ENCODE data around the gene KATNB1.
"Not testable (repeated sequence)": the region's sequence is repeated elsewhere in the genome, so short reads cannot be mapped to it uniquely, and the experiment has no call there.

The KATNB1 gene

DNA sequence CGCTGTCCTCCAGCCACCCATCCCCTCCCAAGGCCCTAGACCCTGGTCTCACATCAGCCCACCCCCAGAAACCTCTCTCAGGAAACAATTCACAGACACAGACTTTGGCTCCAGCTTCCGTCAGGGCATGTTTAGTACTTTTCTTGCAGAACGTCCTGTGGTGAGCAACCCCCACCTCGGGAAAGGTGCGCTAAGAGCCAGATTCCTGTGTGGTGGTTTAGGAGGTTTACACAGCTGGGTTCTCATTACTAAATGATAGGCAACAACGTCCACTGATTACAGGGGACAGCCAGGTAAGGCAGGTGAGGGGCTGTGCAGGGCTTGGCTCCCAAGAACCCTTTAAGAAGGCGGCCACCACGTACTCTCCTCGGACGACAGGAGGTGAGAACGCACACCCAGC, 37.4 kb downstream of the KATNB1 start:
- no peak for DNase-seq (ENCODE audit: low spot score)

DNA sequence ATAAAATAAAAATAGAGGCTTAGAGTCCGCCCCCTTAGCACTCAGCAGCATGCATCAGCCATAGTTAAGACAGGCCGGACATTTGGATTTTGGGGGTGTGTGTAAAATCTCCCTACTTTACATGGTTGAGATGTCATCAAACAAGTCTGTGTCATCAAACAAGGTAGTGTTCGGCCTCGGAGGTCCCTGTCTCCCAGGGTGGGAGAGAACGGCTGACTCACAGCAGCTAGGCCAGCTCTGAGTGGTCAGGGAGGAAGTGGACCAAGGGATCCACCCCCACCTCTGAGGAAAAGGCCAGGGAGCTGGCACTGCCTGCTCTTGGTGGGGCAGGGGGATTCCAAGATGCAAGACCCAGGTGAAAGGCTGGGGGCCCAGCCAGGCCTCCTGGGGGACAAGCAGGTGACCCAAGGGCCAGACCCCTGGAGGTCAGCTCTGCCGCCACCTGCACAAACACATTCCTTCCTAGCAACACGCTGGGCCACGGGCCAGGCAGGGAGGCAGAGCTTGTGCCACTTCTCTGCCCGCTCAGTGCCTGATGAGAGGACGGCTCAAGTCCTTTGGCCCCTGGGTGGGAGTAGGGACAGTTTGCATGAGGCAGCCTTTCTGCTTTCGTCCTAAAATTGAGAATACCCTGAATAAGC, 38.2 kb downstream of the KATNB1 start:
- no peak for DNase-seq (ENCODE audit: low spot score)

GRCh38 chr16:57774705-57775285, 39.2 kb downstream of the KATNB1 start:
- DNase-seq (ENCODE audit: low spot score) = no peak

GRCh38 chr16:57775661-57776469, 40.3 kb downstream of the KATNB1 start:
- DNase-seq (ENCODE audit: low spot score) = no peak

GRCh38 chr16:57778658-57779057, 43.1 kb downstream of the KATNB1 start:
- no peak for DNase-seq (ENCODE audit: low spot score)

- not testable (repeated sequence) for DNase-seq (ENCODE audit: low spot score)
These were observed 44.3 kb downstream of the KATNB1 start for GRCh38 chr16:57779836-57780235.

DNA sequence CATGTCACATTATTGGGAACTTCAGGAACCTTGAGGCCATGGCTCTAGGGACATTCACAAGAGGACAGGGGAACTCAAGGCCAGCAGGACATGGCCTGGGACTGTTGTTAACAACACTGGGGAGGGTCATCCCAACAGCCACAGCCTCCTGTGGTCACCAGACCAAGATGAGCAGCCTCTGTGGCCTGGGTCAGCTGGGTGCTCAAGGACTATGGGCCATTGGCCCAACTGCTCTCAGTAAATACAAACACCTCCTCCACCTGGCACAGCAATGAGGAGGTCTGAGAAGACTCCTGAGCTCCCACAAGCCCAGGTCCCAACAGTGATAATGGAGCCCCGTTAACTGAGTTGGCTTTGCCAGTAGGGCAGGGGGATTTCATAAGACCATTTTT, 45.8 kb downstream of the KATNB1 start:
- DNase-seq (ENCODE audit: low spot score) = no peak

DNA sequence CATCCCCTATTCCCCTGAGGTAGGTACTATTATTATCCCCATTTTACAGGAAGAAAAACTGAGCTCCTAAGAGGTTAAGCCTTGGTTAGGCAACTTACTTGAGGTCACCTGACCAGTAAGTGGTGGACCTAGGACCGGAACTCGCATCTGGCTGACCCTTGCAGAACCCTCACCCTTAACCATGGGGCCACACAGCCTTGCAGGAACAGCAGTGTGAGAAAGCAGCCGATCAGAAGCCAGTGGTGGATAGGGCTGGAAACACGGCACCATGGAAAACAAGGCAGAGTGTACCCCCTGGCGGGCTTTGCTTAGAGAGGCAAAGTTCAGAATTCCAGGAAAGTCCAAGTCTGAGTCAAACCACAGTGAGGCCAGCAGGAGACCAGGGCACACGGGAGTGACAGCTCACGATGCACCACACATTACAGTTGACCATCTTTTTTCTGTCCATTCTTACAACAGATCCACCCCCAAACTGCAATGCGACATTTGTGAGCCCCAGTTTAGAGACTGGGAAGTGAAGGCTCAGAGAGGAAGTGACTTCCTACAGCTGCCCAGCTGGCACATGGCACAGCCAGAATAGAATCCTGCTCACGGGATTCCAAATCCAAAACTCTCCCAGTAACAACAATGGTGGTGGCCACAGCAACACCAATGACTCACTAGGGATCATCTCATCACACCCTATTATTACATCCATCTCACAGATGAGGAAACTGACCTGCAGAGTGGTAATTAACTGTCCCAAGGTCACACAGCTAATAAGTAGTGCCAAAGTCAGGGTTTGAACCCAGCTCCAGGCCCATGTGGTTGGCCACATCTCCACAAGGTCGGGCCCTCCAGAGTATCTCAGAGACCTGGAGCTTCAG, 46.4 kb downstream of the KATNB1 start:
- no peak for DNase-seq (ENCODE audit: low spot score)

DNA sequence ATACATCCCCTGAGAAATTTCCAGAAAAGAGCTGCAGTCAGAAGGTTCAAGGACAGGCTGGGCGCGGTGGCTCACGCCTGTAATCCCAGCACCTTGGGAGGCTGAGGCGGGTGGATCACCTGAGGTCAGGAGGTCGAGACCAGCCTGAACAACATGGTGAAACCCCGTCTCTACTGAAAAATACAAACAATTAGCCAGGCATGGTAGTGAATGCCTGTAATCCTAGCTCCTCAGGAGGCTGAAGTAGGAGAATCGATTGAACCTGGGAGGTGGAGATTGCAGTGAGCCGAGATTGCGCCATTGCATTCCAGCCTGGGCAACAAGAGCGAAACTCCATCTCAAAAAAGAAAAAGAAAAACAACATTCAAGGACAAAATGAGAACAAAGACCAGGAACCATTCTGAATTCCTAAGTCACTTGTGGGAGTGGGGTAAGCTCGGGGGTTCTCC, 47.1 kb downstream of the KATNB1 start:
- DNase-seq (ENCODE audit: low spot score) = not testable (repeated sequence)

DNA sequence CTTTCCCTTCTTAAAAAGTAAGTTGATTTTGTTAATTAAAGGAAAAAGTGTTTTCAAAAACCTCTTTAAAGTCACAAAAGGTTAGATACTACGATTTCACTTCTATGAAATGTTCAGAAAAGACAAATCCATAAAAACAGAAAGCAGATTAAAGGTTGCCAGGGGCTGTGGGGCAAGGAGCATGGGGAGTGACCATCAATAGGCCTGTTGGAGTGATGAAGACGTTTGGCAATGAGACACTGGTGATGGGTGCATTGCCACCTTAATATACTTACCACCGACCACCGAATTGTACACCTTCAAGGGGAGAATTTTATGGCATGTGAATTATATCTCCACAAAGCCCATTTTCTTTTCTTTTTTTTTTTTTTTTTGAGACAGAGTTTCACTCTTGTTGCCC, 47.5 kb downstream of the KATNB1 start:
- no peak for DNase-seq (ENCODE audit: low spot score)

GRCh38 chr16:57783883-57784282, 48.3 kb downstream of the KATNB1 start:
- no peak for DNase-seq (ENCODE audit: low spot score)

DNA sequence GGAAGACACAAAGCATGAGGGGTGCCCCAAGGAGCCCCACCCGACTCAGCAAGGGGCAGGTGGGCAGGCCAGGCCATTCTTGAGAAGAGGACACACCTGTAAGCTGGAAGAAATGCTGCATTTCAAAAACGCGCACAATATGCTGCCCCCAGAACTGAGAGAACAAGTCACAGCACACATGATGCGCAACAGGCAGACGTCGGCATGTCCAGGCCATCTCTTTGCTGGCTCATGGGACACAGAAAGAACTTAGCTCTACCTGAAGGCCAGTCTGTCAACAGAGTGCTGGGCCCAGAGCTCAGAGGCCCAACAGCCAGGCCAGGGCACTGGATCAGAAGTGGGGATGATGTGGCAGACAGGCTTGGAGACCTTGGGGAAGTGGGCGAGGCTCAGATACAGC, 48.8 kb downstream of the KATNB1 start:
- DNase-seq (ENCODE audit: low spot score) = no peak

- DNase-seq (ENCODE audit: low spot score) = no peak
These were observed 49.8 kb downstream of the KATNB1 start for GRCh38 chr16:57785385-57785784.

DNA sequence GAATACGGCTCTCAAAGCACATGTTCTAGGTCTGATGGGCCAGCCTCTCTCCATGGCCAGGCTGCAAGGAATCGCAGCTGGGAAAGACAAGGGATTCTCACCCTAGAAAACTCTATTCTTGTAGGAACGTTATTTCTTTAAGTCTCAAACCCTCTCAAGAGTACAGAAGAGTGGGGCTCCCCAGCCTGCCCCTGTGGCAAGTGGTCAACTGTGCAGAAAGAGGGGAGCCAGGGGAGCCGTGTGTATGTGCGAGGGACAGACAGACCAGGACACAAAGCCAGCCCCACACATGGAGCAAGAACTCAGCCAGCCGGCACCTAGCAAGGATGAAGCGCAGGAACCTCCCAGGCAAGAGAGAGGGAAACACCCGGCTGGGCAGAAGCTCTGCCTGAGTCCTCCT, 50.4 kb downstream of the KATNB1 start:
- no peak for DNase-seq (ENCODE audit: low spot score)

- DNase-seq (ENCODE audit: low spot score) = no peak
These were observed 51.3 kb downstream of the KATNB1 start for GRCh38 chr16:57786632-57787518.

DNA sequence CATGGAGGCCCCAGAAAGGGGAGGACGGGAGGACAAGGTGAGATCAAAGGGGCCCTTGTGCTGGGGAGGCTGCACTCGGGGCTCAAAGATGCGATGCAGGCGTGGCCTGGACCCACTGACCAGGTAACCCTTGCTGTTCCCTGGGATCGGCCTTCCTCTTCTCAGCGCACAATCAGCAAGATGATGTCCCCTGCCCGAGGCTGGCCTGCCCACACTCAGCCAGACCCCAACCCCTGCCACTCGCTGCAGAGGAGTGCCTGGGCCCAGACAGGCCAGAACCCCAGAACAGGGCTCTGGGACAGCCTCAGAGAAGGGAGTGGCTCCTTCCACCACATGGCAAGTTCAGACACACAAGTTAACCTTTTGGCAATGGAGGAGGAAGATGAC, 51.9 kb downstream of the KATNB1 start:
- DNase-seq (ENCODE audit: low spot score) = no peak

- DNase-seq (ENCODE audit: low spot score) = no peak
These were observed 52.8 kb downstream of the KATNB1 start for GRCh38 chr16:57788252-57788841.

DNA sequence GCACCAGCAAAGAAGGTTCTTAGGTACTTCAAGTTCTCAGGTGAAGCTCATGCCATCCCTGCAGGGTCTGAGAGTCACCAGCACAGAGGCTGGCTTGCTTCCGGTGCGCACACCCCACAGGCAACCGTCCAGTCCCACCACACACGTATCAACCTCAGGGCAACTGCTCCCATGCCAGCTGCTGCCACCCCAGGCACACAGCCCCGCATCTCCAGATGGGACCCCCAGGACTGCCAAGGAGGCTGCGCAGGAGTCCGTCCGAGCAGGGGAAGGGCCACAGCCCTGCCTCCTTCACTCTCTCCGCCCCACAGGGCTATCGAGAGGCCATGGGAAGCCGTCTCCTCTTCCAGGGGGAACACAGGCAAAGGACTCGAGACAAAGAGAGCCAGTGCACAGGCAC, 53.4 kb downstream of the KATNB1 start:
- no peak for DNase-seq (ENCODE audit: low spot score)

GRCh38 chr16:57791195-57791892, 55.8 kb downstream of the KATNB1 start:
- no peak for DNase-seq (ENCODE audit: low spot score)

GRCh38 chr16:57791893-57792461, 56.4 kb downstream of the KATNB1 start:
- DNase-seq (ENCODE audit: low spot score) = no peak

Data from germinal center (tissue), 1 donor.